ENCODE data around the gene TOE1. TPM values are rescaled to one million over a fixed set of nuclear protein-coding genes. Genes with fewer than 3 reads are reported as not detected.

TOE1 gene
- total and polyA plus RNA-seq, 7 donors: 7.1 to 12.9 (median 10.5) TPM

DNA sequence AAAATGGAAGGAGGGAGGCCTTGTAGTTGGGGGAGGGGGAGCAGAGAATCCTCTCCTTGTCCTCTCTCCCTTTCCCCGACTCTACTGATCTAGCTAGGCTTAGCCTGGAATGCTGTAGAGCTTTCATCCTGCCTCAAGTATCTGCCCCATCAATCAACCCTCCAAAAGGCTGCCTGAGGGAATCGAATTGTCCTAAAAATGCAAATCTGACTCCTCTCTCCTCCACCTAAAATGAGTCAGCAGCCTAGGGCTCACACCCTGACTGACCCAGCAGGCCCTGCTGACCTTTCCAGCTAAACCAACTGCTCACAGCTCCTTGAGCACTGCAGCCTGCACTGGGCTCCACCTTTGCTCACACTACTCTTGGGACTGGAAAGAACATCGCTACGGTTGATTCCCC lies 10.5 kb upstream of the TOE1 start:
- 79 to 87% methylated on average over 4 of the region's 4 CpGs for WGBS, 2 donors
- Histone ChIP-seq H3K4me1 (peaks cover 0 to 17% (median 15%) of the 10 kb centered on the region in 4 donors), H3K36me3 (peaks cover 11 to 57% (median 25%) of the 10 kb centered on the region in 4 donors), H3K27ac (no peak overlapping the region), H3K27me3 (peaks cover 0 to 7% (median 0%) of the 10 kb centered on the region in 3 donors), H3K4me3 (no peak overlapping the region), H3K9me3 (no peaks in the 10 kb centered on the region)
- TF ChIP-seq EP300 (IDR thresholded peaks at IDR 0.05): no peak
- no peak for TF ChIP-seq POLR2AphosphoS5 (IDR thresholded peaks at IDR 0.05)
- DNase-seq: no peak
- intact Hi-C loops (cut with DNase I): no loop called here

DNA sequence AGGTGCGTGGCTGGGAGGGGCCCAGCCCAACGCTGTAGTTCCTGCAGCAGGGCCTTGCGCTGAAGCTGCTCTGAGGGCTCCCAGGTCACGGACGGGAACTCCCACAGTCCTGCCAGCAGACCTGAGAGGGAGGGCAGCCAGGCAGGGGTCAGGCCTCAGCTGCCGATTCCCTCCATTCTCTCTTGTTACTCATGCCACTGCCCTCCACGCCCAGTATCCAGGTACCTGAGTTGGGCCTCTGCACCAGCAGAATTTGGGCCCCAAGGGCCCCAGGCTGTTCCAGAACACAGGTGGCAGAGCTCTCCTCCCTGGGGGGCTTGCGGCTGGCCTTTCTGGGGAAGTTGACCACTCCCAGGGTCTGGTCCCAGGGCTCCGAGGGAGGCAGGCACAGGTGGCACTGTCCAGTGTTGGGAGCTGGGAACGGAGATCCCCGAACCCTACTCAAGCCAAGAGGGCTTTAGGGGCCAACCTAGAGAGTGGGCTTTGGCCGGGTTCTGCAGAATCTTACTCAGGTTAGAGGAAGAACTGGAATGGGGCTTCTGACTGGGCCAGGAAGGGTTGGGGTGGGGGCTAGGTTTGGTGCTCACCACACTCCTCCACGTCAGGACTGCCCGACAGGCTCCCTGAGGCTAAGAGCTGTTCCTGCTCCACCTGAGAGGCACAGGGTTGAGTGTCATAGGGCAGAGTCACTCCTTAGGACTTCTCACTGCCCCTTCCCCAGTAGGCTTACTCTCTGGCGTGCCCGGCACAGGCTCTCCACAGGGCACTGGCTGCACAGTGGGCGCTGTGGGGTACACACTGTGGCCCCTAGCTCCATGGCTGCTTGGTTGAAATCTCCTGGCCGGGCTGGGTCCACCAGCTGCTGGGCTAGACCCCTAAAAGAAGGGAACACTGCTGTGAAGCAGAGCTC lies 8.3 kb upstream of the TOE1 start:
- H3K9me3 ChIP-seq: no peaks in the 10 kb centered on the region
- no peak overlapping the region for H3K4me3 ChIP-seq
- no peak for DNase-seq
- TF ChIP-seq, protein P1, sequence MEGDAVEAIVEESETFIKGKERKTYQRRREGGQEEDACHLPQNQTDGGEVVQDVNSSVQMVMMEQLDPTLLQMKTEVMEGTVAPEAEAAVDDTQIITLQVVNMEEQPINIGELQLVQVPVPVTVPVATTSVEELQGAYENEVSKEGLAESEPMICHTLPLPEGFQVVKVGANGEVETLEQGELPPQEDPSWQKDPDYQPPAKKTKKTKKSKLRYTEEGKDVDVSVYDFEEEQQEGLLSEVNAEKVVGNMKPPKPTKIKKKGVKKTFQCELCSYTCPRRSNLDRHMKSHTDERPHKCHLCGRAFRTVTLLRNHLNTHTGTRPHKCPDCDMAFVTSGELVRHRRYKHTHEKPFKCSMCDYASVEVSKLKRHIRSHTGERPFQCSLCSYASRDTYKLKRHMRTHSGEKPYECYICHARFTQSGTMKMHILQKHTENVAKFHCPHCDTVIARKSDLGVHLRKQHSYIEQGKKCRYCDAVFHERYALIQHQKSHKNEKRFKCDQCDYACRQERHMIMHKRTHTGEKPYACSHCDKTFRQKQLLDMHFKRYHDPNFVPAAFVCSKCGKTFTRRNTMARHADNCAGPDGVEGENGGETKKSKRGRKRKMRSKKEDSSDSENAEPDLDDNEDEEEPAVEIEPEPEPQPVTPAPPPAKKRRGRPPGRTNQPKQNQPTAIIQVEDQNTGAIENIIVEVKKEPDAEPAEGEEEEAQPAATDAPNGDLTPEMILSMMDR (IDR thresholded peaks at IDR 0.05): no peak
- TF ChIP-seq POLR2A (IDR thresholded peaks at IDR 0.05) (no peak), EP300 (IDR thresholded peaks at IDR 0.05) (no peak)
- peaks cover 11 to 60% (median 25%) of the 10 kb centered on the region in 4 donors for H3K36me3 ChIP-seq
- WGBS, 2 donors: 95% methylated on average over 18 of the region's 18 CpGs
- intact Hi-C loops (cut with DNase I): no loop called here
- H3K4me1 ChIP-seq: peaks cover 0 to 11% (median 9%) of the 10 kb centered on the region in 4 donors
- H3K27ac ChIP-seq: no peak overlapping the region
- H3K27me3 ChIP-seq: peaks cover 0 to 7% (median 0%) of the 10 kb centered on the region in 3 donors

DNA sequence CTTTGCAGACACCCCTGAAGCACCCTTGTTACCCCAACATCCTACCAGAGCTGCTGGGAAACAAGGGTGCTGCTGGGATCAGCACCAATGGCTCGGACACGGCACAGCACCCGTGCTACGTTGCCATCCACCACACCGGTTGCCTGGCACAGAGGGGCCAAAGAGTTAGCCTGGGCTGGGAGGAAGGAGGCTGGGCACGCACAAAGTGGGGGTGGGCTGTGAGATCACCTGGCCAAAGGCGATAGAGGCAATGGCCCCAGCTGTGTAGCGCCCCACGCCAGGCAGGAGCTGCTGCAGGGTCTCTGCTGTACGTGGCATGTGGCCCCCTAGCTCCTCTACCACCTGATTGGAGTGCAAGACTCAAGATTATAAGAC lies 7.6 kb upstream of the TOE1 start:
- H3K27ac ChIP-seq: no peak overlapping the region
- WGBS, 2 donors: 97% methylated on average over 10 of the region's 10 CpGs
- peaks cover 0 to 3% (median 0%) of the 10 kb centered on the region in 3 donors for H3K27me3 ChIP-seq
- TF ChIP-seq, protein P1 (IDR thresholded peaks at IDR 0.05): no peak
- TF ChIP-seq POLR2A (IDR thresholded peaks at IDR 0.05): no peak
- TF ChIP-seq POLR2AphosphoS5 (IDR thresholded peaks at IDR 0.05): no peak
- no peak for TF ChIP-seq EP300 (IDR thresholded peaks at IDR 0.05)
- intact Hi-C loops (cut with DNase I): no loop called here
- no peak overlapping the region for H3K4me3 ChIP-seq
- no peak for DNase-seq
- peaks cover 0 to 4% (median 3%) of the 10 kb centered on the region in 4 donors for H3K4me1 ChIP-seq
- H3K9me3 ChIP-seq: no peaks in the 10 kb centered on the region
- H3K36me3 ChIP-seq: peaks cover 11 to 60% (median 25%) of the 10 kb centered on the region in 4 donors

DNA sequence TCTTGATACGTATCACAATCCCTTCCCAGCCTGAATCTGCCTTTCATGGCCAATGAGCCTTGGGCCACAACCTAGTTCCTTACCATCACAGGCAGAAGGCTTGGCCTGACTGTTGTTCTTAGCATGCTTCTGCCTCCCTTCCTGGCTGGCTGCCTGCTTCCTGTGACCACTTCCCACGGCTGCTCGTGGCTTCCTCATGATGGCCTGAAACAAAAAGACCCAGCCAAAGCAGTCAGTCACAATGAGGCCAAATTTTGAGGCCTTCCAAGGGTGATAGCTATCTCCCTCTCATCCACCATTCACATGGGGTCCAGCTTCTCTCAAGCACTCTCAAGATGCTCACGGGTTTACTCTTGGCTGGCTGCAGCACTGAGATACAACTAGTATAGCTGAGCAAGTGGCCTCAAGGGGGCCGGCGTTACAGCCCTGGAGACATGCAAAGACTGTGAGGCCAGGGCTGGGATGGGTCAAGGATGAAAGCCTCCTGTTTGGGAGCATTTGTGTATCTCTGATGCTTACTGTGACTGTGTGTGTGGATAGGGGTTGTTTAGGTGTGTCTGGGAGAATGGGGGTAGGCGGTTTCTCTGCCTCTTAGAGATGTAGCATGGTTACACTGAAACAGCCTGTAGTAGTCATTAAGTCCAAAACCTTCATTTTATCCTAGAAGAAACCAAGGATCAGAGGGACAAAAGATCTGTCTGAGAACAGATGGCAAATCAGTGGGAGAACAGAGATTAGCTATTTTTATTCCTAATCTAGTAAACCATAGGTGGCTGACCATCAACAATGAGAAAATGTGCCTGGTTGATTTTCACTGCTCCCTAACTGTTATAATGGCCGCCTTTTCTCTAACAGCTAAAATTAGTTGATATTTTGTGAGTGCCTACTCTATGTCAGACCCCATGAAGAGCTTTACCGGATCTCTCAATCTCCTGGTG lies 5.4 kb upstream of the TOE1 start:
- peaks cover 0 to 8% (median 7%) of the 10 kb centered on the region in 4 donors for H3K4me1 ChIP-seq
- no peaks in the 10 kb centered on the region for H3K27me3 ChIP-seq
- no peak overlapping the region for H3K4me3 ChIP-seq
- intact Hi-C loops (cut with DNase I): loop anchor here (5.0 kb wide), 1 partner anchor 468 kb away; the partner anchor contains the start of gene MAST2
- DNase-seq: no peak
- WGBS, 2 donors: 70 to 75% methylated on average over 9 of the region's 9 CpGs
- H3K36me3 ChIP-seq: peaks cover 11 to 51% (median 25%) of the 10 kb centered on the region in 4 donors
- no peaks in the 10 kb centered on the region for H3K9me3 ChIP-seq
- TF ChIP-seq POLR2AphosphoS5 (IDR thresholded peaks at IDR 0.05): no peak
- TF ChIP-seq POLR2A (IDR thresholded peaks at IDR 0.05): no peak
- no peak for TF ChIP-seq EP300 (IDR thresholded peaks at IDR 0.05)
- TF ChIP-seq, protein P1 (IDR thresholded peaks at IDR 0.05): no peak
- no peak overlapping the region for H3K27ac ChIP-seq
